SK-N-SH (cell line): ENCODE data around the gene SND1. TPM values are rescaled to one million over a fixed set of nuclear protein-coding genes. Genes with fewer than 3 reads are reported as not detected.

Source experiments
- CTCF ChIA-PET: fragments of 300-600, 350-600 bp; formaldehyde crosslinking; extraction: SDS; loops from one replicate; lab custom pipeline; 2021; lab: Yijun Ruan, JAX
- POLR2A ChIA-PET: fragments of 350-600 bp; sonication (Branson Sonifier 250); formaldehyde crosslinking; extraction: SDS; loops from one replicate; lab custom pipeline; 2020; ENCODE audit warnings: antibody characterized with exemption, inconsistent platforms; lab: Yijun Ruan, JAX
- DNase-seq: peaks from one replicate; pipeline ENCODE4 v3.0.0; 2012
- H2AFZ ChIP-seq: fragments of 200-600 bp; sonication (generic); 2 replicates; pipeline ENCODE4 v1.8.1; 2016; ENCODE audit warnings: antibody characterized with exemption, mild to moderate bottlenecking, low read depth
- H3F3A ChIP-seq: fragments of 200-600 bp; sonication (generic); replicated peaks from 2 replicates; pipeline ENCODE3; 2016; ENCODE audit warnings: antibody characterized with exemption, mild to moderate bottlenecking; ENCODE audit not compliant: insufficient read depth
- H3K27ac ChIP-seq, 2 experiments: fragments of 200-500 bp in 1 of 2; fragments of 200-600 bp in 1 of 2; sonication (Bioruptor generic) in 1 of 2; sonication (generic), shearing (Covaris generic) in 1 of 2; 2 replicates each; pipeline versions ENCODE4 v1.5.1 to v1.6.1; 2014 to 2016; ENCODE audit warnings: low read depth in 2 of 2, inconsistent platforms in 1 of 2, low read length in 1 of 2, mild to moderate bottlenecking in 1 of 2, mixed read lengths in 1 of 2
- H3K27me3 ChIP-seq: fragments of 200-600 bp; sonication (generic), shearing (Covaris generic); 2 replicates; pipeline ENCODE4 v1.6.1; 2016; ENCODE audit warnings: mixed run types; ENCODE audit not compliant: insufficient read depth
- H3K36me3 ChIP-seq, 2 experiments: fragments of 200-500 bp in 1 of 2; fragments of 200-600 bp in 1 of 2; sonication (Bioruptor generic) in 1 of 2; sonication (generic) in 1 of 2; replicated peaks in 1 of 2; 2 replicates each; pipeline versions ENCODE3 to v1.5.1; 2014 to 2016; ENCODE audit warnings: low read length in 1 of 2, mild to moderate bottlenecking in 1 of 2; ENCODE audit not compliant: insufficient read depth in 2 of 2, control insufficient read depth in 1 of 2
- H3K4me1 ChIP-seq, 2 experiments: fragments of 200-500 bp in 1 of 2; fragments of 200-600 bp in 1 of 2; sonication (Bioruptor generic) in 1 of 2; sonication (generic), shearing (Covaris generic) in 1 of 2; 2 replicates each; pipeline versions ENCODE4 v1.5.1 to v1.6.1; 2014 to 2016; ENCODE audit warnings: low read depth in 1 of 2, low read length in 1 of 2, mixed run types in 1 of 2; ENCODE audit not compliant: insufficient read depth in 2 of 2, control insufficient read depth in 1 of 2
- H3K4me2 ChIP-seq: fragments of 200-600 bp; sonication (generic), shearing (Covaris generic); 2 replicates; pipeline ENCODE4 v1.6.1; 2017; ENCODE audit warnings: mixed run types
- H3K4me3 ChIP-seq, 2 experiments: fragments of 200-500 bp in 1 of 2; fragments of 200-600 bp in 1 of 2; sonication (Bioruptor generic) in 1 of 2; sonication (generic), shearing (Covaris generic) in 1 of 2; 2 replicates each; pipeline versions ENCODE4 v1.5.1 to v1.8.1; 2014 to 2016; ENCODE audit warnings: low read depth in 2 of 2, inconsistent platforms in 1 of 2, low read length in 1 of 2, mild to moderate bottlenecking in 1 of 2, mixed read lengths in 1 of 2, moderate library complexity in 1 of 2
- H3K79me2 ChIP-seq: fragments of 200-600 bp; sonication (generic); 2 replicates; pipeline ENCODE4 v1.8.1; 2017; ENCODE audit warnings: mild to moderate bottlenecking; ENCODE audit not compliant: insufficient read depth
- H3K9ac ChIP-seq: fragments of 200-600 bp; sonication (generic); 2 replicates; pipeline ENCODE4 v1.6.1; 2017; ENCODE audit warnings: mixed run types
- H3K9me2 ChIP-seq: fragments of 200-600 bp; sonication (generic); 2 replicates; pipeline ENCODE4 v1.6.1; 2017; ENCODE audit warnings: mixed run types
- H3K9me3 ChIP-seq: fragments of 200-600 bp; sonication (generic); 2 replicates; pipeline ENCODE4 v1.6.1; 2017; ENCODE audit warnings: mixed run types, mild to moderate bottlenecking, moderate library complexity
- H4K20me1 ChIP-seq: fragments of 200-600 bp; sonication (generic); 2 replicates; pipeline ENCODE4 v1.6.1; 2017; ENCODE audit warnings: mild to moderate bottlenecking, mixed run types; ENCODE audit not compliant: insufficient read depth
- FOSL2 ChIP-seq: IDR thresholded peaks from 2 replicates; pipeline ENCODE4 v1.4.0; 2012; ENCODE audit warnings: low read depth, mild to moderate bottlenecking, moderate library complexity, borderline replicate concordance
- GATA2 ChIP-seq: sonication (generic); formaldehyde crosslinking; IDR thresholded peaks from 2 replicates; pipeline ENCODE4 v1.5.0; 2020; ENCODE audit warnings: mild to moderate bottlenecking, missing genetic modification reagents
- JUND ChIP-seq: IDR thresholded peaks from 2 replicates; pipeline ENCODE4 v1.4.0; 2012
- NFIC ChIP-seq: IDR thresholded peaks from 2 replicates; pipeline ENCODE4 v1.4.0; 2012; ENCODE audit warnings: borderline replicate concordance
- RFX5 ChIP-seq: IDR thresholded peaks from 2 replicates; pipeline ENCODE4 v1.6.1; 2012; ENCODE audit warnings: mild to moderate bottlenecking, improper control_type of control experiment, low read length
- RXRA ChIP-seq: IDR thresholded peaks from 2 replicates; pipeline ENCODE4 v1.4.0; 2012; ENCODE audit warnings: low read depth, mild to moderate bottlenecking, borderline replicate concordance
- TCF12 ChIP-seq: IDR thresholded peaks from 2 replicates; pipeline ENCODE4 v1.4.0; 2012
- YY1 ChIP-seq: IDR thresholded peaks from 2 replicates; pipeline ENCODE4 v1.4.0; 2012; ENCODE audit warnings: low read depth, mild to moderate bottlenecking
- whole genome bisulfite sequencing: methylation state at CpG from one replicate; pipeline ENCODE4 v1.1.6; 2017; ENCODE audit warnings: low lambda C conversion rate; 5-methylcytosine and 5-hydroxymethylcytosine counted together
- polyA plus RNA-seq, 3 experiments: library from polyadenylated mRNA; depleted of rRNA; stranded (reverse); fragments of >200 nt; gene quantifications; 2 replicates each; pipeline ENCODE4 v1.2.3, GENCODE V29; 2012
- TF ChIP-seq, protein P1 (sequence below): IDR thresholded peaks from 2 replicates; pipeline ENCODE4 v1.4.0; 2012; ENCODE audit warnings: low read depth

SND1 gene
- polyA plus RNA-seq, 1 of the 3 experiments (the other 2 are of a cell fraction): 165 TPM

DNA sequence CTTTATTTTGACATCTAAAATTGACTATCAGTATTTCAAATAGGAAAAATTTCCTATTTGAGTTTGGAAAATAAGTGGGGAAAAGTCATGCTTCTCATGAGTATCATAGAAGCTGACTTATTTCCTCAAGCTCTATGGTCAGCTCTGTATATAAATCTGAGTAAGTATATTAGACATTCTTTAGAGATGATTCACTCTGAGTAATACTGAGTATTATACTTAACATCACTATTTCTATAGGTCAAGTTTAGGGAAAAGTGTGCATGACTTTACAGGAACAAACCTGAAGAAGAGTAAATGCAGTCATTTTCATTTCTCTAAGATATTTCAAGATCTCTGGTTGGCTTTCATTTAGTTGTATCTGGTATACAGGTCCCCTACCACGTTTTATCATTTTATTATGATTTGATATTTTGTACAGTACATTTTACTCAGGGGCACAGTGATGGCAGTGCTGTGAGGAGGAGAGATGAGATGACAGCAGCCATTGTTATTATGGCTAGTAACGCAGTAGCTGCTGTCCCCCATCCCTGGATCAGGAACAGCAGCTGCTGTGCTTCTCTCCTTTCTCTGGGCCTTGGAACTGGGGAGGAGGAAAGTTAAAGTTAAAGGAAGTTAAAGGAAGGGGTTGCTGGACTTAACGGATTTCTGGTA is 15.2 kb downstream of the SND1 start:
- peaks cover 29% of the 10 kb centered on the region for H4K20me1 ChIP-seq

DNA sequence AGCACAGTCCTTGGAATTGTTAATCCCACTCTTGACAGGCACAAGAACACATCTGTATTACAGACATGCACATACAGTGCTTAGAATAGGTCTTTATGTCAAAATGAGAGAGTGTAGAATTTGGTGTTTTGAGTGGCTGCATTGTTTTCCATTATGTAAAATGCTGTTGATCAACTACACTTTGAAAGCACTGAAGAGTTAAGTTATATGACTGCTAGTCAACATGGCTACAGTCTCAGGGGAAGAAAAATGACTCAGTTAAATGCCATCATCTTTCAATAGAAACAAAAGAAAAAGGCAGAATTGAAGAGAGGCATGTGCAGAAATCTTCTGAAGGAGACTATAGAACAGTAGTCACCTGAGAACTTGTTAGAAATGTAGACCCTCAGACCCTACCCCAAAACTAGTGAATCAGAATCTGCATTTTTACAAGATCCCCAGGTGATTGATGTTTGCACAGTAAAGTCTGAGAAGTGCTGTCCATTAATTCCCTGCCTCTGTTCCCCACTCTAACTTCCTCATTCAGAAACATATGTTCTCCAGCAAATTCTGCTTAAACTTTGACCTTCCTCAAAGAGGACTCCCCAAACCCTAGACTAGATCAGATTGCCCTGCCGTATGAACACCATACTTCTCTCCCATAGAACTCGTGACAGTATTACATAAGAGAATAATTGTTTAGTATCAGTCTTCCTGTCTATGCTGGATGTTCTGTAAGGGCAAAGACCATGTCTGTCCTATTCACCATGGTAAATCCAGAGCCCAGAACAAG is 16.0 kb downstream of the SND1 start:
- peaks cover 28% of the 10 kb centered on the region for H3F3A ChIP-seq
- peak overlapping the region in 1 of 2 experiments; percentile 88; a peak in 2 of 4 replicates for H3K27ac ChIP-seq
- H3K27me3 ChIP-seq: no peaks in the 10 kb centered on the region
- peak overlapping the region; percentile 69 for H3K4me2 ChIP-seq
- WGBS: 93% methylated on average over 2 of the region's 2 CpGs
- ChIA-PET POLR2A (no interaction called here), CTCF (no interaction called here)
- peaks cover 21% of the 10 kb centered on the region for H4K20me1 ChIP-seq
- H3K4me3 ChIP-seq: no peak overlapping the region
- DNase-seq: no peak
- no peaks in the 10 kb centered on the region for H3K9me2 ChIP-seq
- peaks cover 11 to 27% of the 10 kb centered on the region in 2 experiments for H3K4me1 ChIP-seq
- peaks cover 0 to 25% of the 10 kb centered on the region in 2 experiments for H3K36me3 ChIP-seq
- peak overlapping the region; percentile 47; the same call in 1 of the 2 replicates for H3K9ac ChIP-seq
- TF ChIP-seq JUND (peak; percentile 14; the same call in 1 of the 2 replicates), TCF12 (peak; percentile 4; the same call in 1 of the 2 replicates)
- TF ChIP-seq, protein P1, sequence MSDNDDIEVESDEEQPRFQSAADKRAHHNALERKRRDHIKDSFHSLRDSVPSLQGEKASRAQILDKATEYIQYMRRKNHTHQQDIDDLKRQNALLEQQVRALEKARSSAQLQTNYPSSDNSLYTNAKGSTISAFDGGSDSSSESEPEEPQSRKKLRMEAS: no peak
- no peak overlapping the region for H2AFZ ChIP-seq
- peaks cover 99% of the 10 kb centered on the region for H3K79me2 ChIP-seq
- H3K9me3 ChIP-seq: no peaks in the 10 kb centered on the region

More for the DNA sequence above, 15.2 kb downstream of the SND1 start:
- Histone ChIP-seq H3F3A (peaks cover 28% of the 10 kb centered on the region), H3K4me3 (no peak overlapping the region), H3K27me3 (no peaks in the 10 kb centered on the region), H2AFZ (no peak overlapping the region), H3K36me3 (peaks cover 0 to 26% of the 10 kb centered on the region in 2 experiments), H3K4me2 (peak overlapping the region; percentile 69), H3K4me1 (peaks cover 11 to 27% of the 10 kb centered on the region in 2 experiments), H3K27ac (peak overlapping the region; percentile 3 to 88; a peak in 3 of 4 replicates), H3K9me2 (no peaks in the 10 kb centered on the region), H3K9ac (peak overlapping the region; percentile 47; the same call in 1 of the 2 replicates), H3K9me3 (no peaks in the 10 kb centered on the region), H3K79me2 (peaks cover 99% of the 10 kb centered on the region)
- CTCF ChIA-PET: interaction anchor here (1.3 kb wide), 1 partner anchor 11 kb away, joined by 5 read pairs; no protein-coding TSS in a partner anchor
- no peak for DNase-seq
- POLR2A ChIA-PET: no interaction called here
- peak; percentile 28 for TF ChIP-seq TCF12
- TF ChIP-seq YY1: peak; percentile 56; the same call in 1 of the 2 replicates
- peak; percentile 80 for TF ChIP-seq JUND
- no peak for TF ChIP-seq RFX5
- peak; percentile 14; the same call in 1 of the 2 replicates for TF ChIP-seq NFIC
- no peak for TF ChIP-seq GATA2
- TF ChIP-seq FOSL2: peak; percentile 92
- TF ChIP-seq, protein P1: 0 out of 2 replicates have a peak, but pooled peaks have one; percentile 10
- peak; percentile 59; the same call in 1 of the 2 replicates for TF ChIP-seq RXRA
- 49% methylated on average over 3 of the region's 3 CpGs for WGBS
